ENCODE data around the gene ZNF226. TPM values are rescaled to one million over a fixed set of nuclear protein-coding genes. Genes with fewer than 3 reads are reported as not detected.

ZNF226 gene
- total and polyA plus RNA-seq, 2 of the 4 experiments (the other 2 are of a cell fraction) = 14.0 to 15.7 TPM

GRCh38 chr19:44207126-44207803, 42.4 kb downstream of the ZNF226 start:
- Histone ChIP-seq H2BK15ac (ENCODE audit: low read depth, low read length) (0 out of 3 replicates have a peak overlapping the region, but pooled peaks have one; percentile 49), H3K14ac (replicated peaks; ENCODE audit: low read depth, low read length) (peak overlapping the region; percentile 100), H3K9ac (ENCODE audit: low read depth, low read length) (peak overlapping the region; percentile 95), H2AK9ac (replicated peaks; ENCODE audit: low read depth, low read length, poor library complexity) (peak overlapping the region; percentile 80), H4K5ac (ENCODE audit: low read depth, low read length) (peak overlapping the region; percentile 100), H3K27ac (ENCODE audit: insufficient read depth, low read length) (peak overlapping the region; percentile 88), H3K23ac (ENCODE audit: low read depth, low read length) (peak overlapping the region; percentile 97), H3K9me1 (ENCODE audit: insufficient read depth, low read length) (no peaks in the 10 kb centered on the region), H3K9me3 (ENCODE audit: control insufficient read depth, insufficient read depth, low read length) (no peaks in the 10 kb centered on the region), H2BK120ac (ENCODE audit: low read depth, low read length) (peak overlapping the region; percentile 63), H4K8ac (ENCODE audit: low read depth in 2 of 2, low read length in 2 of 2) (peak overlapping the region; percentile 94 to 99), H3K4me2 (ENCODE audit: low read depth, low read length) (peak overlapping the region; percentile 89), H3K18ac (ENCODE audit: low read depth, low read length) (peak overlapping the region; percentile 91), H2BK20ac (ENCODE audit: low read depth, low read length) (0 out of 2 replicates have a peak overlapping the region, but pooled peaks have one; percentile 49), H3K27me3 (ENCODE audit: control insufficient read depth, insufficient read depth, low read length) (no peaks in the 10 kb centered on the region), H2AK5ac (ENCODE audit: low read depth, low read length) (peak overlapping the region; percentile 45; the same call in 1 of the 2 replicates), H3K79me1 (ENCODE audit: low read depth in 1 of 2, low read length in 2 of 2) (peaks cover 2 to 4% of the 10 kb centered on the region in 2 experiments; a peak in 2 of 4 replicates), H3K4me1 (ENCODE audit: control insufficient read depth, insufficient read depth, low read length) (no peaks in the 10 kb centered on the region), H2BK5ac (ENCODE audit: low read depth, low read length, poor library complexity, severe bottlenecking) (peak overlapping the region; percentile 79), H3K56ac (ENCODE audit: extremely low read depth, insufficient read depth, low read length) (peak overlapping the region; percentile 94), H2AFZ (replicated peaks; ENCODE audit: low read length, poor library complexity) (peak overlapping the region; percentile 98), H4K20me1 (ENCODE audit: insufficient read depth, low read length) (no peaks in the 10 kb centered on the region), H4K91ac (ENCODE audit: insufficient read depth, low read depth, low read length) (peak overlapping the region; percentile 89), H3K36me3 (ENCODE audit: control insufficient read depth, insufficient read depth, low read length) (no peaks in the 10 kb centered on the region), H3K4me3 (ENCODE audit: insufficient read depth, low read depth, low read length) (peak overlapping the region; percentile 80), H3K4ac (ENCODE audit: low read depth, low read length) (peak overlapping the region; percentile 97)
- 0% methylated on average over 3 of the region's 26 CpGs; no CpG with 5 or more reads in 1 of the 2 experiments for WGBS, 2 experiments (ENCODE audit: extremely low coverage in 2 of 2, insufficient read length in 1 of 2)
- dilution Hi-C loops (cut with HindIII; ENCODE audit: low sequenced_read_pairs, unreplicated experiment) (no loop called here), intact Hi-C loops (cut with micrococcal nuclease) (no loop called here), in situ Hi-C loops (cut with MboI; ENCODE audit: low sequenced_read_pairs) (no loop called here)
- ATAC-seq (ENCODE audit: low read depth) (peak; percentile 92), DNase-seq (peak; percentile 93)
- ChIA-PET POLR2A (ENCODE audit: unreplicated experiment) (interaction anchor here (0.6 kb wide), 2 partner anchors 13 to 135 kb away, joined by 3 to 4 read pairs; no protein-coding TSS in a partner anchor), CTCF (no interaction called here)
- 0 out of 2 replicates have a peak, but pooled peaks have one; percentile 2 for TF ChIP-seq RAD21 (IDR thresholded peaks at IDR 0.05; ENCODE audit: low read length)
- TF ChIP-seq RFX5 (IDR thresholded peaks at IDR 0.05; ENCODE audit: low read depth, low read length) = no peak
- TF ChIP-seq ELK1 (IDR thresholded peaks at IDR 0.05; ENCODE audit: borderline replicate concordance, low read depth, low read length) = no peak
- no peak for TF ChIP-seq USF2 (IDR thresholded peaks at IDR 0.05; ENCODE audit: low read depth, low read length)
- TF ChIP-seq MAFK (IDR thresholded peaks at IDR 0.05; ENCODE audit: low read depth, low read length) = no peak
- TF ChIP-seq FOS (IDR thresholded peaks at IDR 0.05; ENCODE audit: low read depth, low read length) = no peak
- no peak for TF ChIP-seq MXI1 (IDR thresholded peaks at IDR 0.05; ENCODE audit: borderline replicate concordance, low read depth, low read length)
- no peak for TF ChIP-seq SMC3 (IDR thresholded peaks at IDR 0.05; ENCODE audit: low read depth, low read length)
- no peak for TF ChIP-seq POLR2A (IDR thresholded peaks at IDR 0.05; ENCODE audit: low read depth, low read length)
- no peak for TF ChIP-seq NFE2L2 (IDR thresholded peaks at IDR 0.05; ENCODE audit: low read depth, low read length)
- TF ChIP-seq BHLHE40 (IDR thresholded peaks at IDR 0.05; ENCODE audit: low read depth, low read length) = 0 out of 2 replicates have a peak, but pooled peaks have one; percentile 12
- TF ChIP-seq CTCF (conservative IDR thresholded peaks at IDR 0.05; ENCODE audit: low read depth, low read length) = no peak
- no peak for TF ChIP-seq CEBPB (IDR thresholded peaks at IDR 0.05; ENCODE audit: low read depth, low read length)
- TF ChIP-seq MAZ (IDR thresholded peaks at IDR 0.05; ENCODE audit: borderline replicate concordance, low read depth, low read length) = 0 out of 2 replicates have a peak, but pooled peaks have one; percentile 36
- BruUV-seq (replicated peaks) = no TSS peak
